Fibroblast of lung (primary cell): Measurements from ENCODE around the gene CCDC85C. TPM values are rescaled to one million over a fixed set of nuclear protein-coding genes. Genes with fewer than 3 reads are reported as not detected.

ENCODE experiments used
- DNase-seq, 2 donors: peaks; one replicate each; pipeline versions ENCODE4 v3.0.0 to v3.0.0-alpha.2; 2010; ENCODE audit warnings: low read depth in 2 of 2
- H2AFZ ChIP-seq: 2 replicates; pipeline ENCODE4 v1.5.1; 2012; ENCODE audit warnings: low read length, control low read depth, inconsistent platforms
- H3K27ac ChIP-seq: 2 replicates; pipeline ENCODE4 v1.5.1; 2011; ENCODE audit warnings: low read length, control low read depth; ENCODE audit not compliant: insufficient read depth
- H3K27me3 ChIP-seq: 2 replicates; pipeline ENCODE4 v1.5.1; 2011; ENCODE audit warnings: mild to moderate bottlenecking, low read length; ENCODE audit not compliant: control insufficient read depth, insufficient read depth
- H3K36me3 ChIP-seq: 2 replicates; pipeline ENCODE4 v1.5.1; 2011; ENCODE audit warnings: low read length; ENCODE audit not compliant: control insufficient read depth, insufficient read depth
- H3K4me1 ChIP-seq: 2 replicates; pipeline ENCODE4 v1.5.1; 2011; ENCODE audit warnings: low read length; ENCODE audit not compliant: control insufficient read depth, insufficient read depth; ENCODE audit errors: extremely low read depth
- H3K4me2 ChIP-seq: 2 replicates; pipeline ENCODE4 v1.5.1; 2011; ENCODE audit warnings: low read length, control low read depth; ENCODE audit not compliant: insufficient read depth; ENCODE audit errors: extremely low read depth
- H3K4me3 ChIP-seq, 4 experiments: fragments of 200-600 bp in 1 of 4; sonication (generic) in 1 of 4; replicated peaks in 1 of 4; 2 replicates each; pipeline ENCODE4 v1.5.1; 2011 to 2016; ENCODE audit warnings: low read length in 4 of 4, low read depth in 3 of 4, mild to moderate bottlenecking in 3 of 4, control low read depth in 2 of 4, inconsistent platforms in 1 of 4, mixed read lengths in 1 of 4; ENCODE audit not compliant: insufficient read depth in 1 of 4; ENCODE audit errors: control extremely low read depth in 1 of 4
- H3K79me2 ChIP-seq: 2 replicates; pipeline ENCODE4 v1.5.1; 2012; ENCODE audit warnings: mild to moderate bottlenecking, low read length, inconsistent platforms; ENCODE audit not compliant: control insufficient read depth, insufficient read depth
- H3K9ac ChIP-seq: 2 replicates; pipeline ENCODE4 v1.5.1; 2011; ENCODE audit warnings: mild to moderate bottlenecking, low read length, control low read depth; ENCODE audit not compliant: insufficient read depth
- H3K9me3 ChIP-seq: 2 replicates; pipeline ENCODE4 v1.5.1; 2012; ENCODE audit warnings: low read depth, low read length; ENCODE audit not compliant: control insufficient read depth, insufficient read depth
- H4K20me1 ChIP-seq: 2 replicates; pipeline ENCODE4 v1.5.1; 2011; ENCODE audit warnings: low read length; ENCODE audit not compliant: control insufficient read depth, insufficient read depth; ENCODE audit errors: extremely low read depth
- CTCF ChIP-seq, 2 donors: IDR thresholded peaks in 1 of 2; conservative IDR thresholded peaks in 1 of 2; 1 replicate in 1 of 2; 2 replicates in 1 of 2; pipeline ENCODE4 v1.5.1; 2011 to 2012; ENCODE audit warnings: low read length in 2 of 2, control low read depth in 1 of 2, inconsistent platforms in 1 of 2, low read depth in 1 of 2, mild to moderate bottlenecking in 1 of 2
- EZH2 ChIP-seq: IDR thresholded peaks from 2 replicates; pipeline ENCODE4 v1.5.1; 2012; ENCODE audit warnings: low read length, control low read depth, mild to moderate bottlenecking; ENCODE audit errors: missing control alignments
- polyA plus RNA-seq, 2 donors: library from polyadenylated mRNA; depleted of rRNA in 1 of 2; stranded (reverse) in 1 of 2; unstranded in 1 of 2; fragments of >200 nt; gene quantifications; 2 replicates each; pipeline ENCODE4 v1.2.1, GENCODE V29; 2011 to 2012; ENCODE audit warnings: missing spikeins in 1 of 2
- total RNA-seq: library from RNA; depleted of rRNA; stranded (reverse); fragments of >200 nt; gene quantifications from 2 replicates; pipeline ENCODE4 v1.2.1, GENCODE V29; 2014

CCDC85C gene
- total and polyA plus RNA-seq, 2 donors (not counting 1 experiment from before 2014, with no cell fraction given) = 4.6 to 9.6 TPM

GRCh38 chr14:99647411-99647810, 43.4 kb upstream of the CCDC85C start:
- no peaks in the 10 kb centered on the region for H3K36me3 ChIP-seq
- H3K79me2 ChIP-seq = no peaks in the 10 kb centered on the region
- H3K27me3 ChIP-seq = no peaks in the 10 kb centered on the region
- no peak overlapping the region for H3K27ac ChIP-seq
- H3K4me1 ChIP-seq = no peaks in the 10 kb centered on the region
- H3K4me2 ChIP-seq = no peak overlapping the region
- no peak overlapping the region for H3K4me3 ChIP-seq
- no peaks in the 10 kb centered on the region for H4K20me1 ChIP-seq
- DNase-seq = peak; percentile 15 to 79
- no peak overlapping the region for H3K9ac ChIP-seq
- TF ChIP-seq EZH2 = no peak
- no peak for TF ChIP-seq CTCF (conservative IDR thresholded peaks at IDR 0.05 in 1 of 2, IDR thresholded peaks at IDR 0.05 in 1 of 2; ENCODE audit: low read depth in 1 of 2, low read length in 2 of 2)
- H3K9me3 ChIP-seq = no peaks in the 10 kb centered on the region
- no peak overlapping the region for H2AFZ ChIP-seq

- Histone ChIP-seq H3K9me3 (no peaks in the 10 kb centered on the region), H3K4me3 (peak overlapping the region; percentile 11 to 45 (median 24)), H4K20me1 (no peaks in the 10 kb centered on the region), H3K36me3 (no peaks in the 10 kb centered on the region), H3K4me1 (no peaks in the 10 kb centered on the region), H3K79me2 (no peaks in the 10 kb centered on the region), H2AFZ (peak overlapping the region; percentile 75), H3K4me2 (peak overlapping the region; percentile 54), H3K9ac (peak overlapping the region; percentile 51), H3K27ac (no peak overlapping the region), H3K27me3 (no peaks in the 10 kb centered on the region)
- DNase-seq = no peak
- TF ChIP-seq CTCF (conservative IDR thresholded peaks at IDR 0.05 in 1 of 2, IDR thresholded peaks at IDR 0.05 in 1 of 2; ENCODE audit: low read depth in 1 of 2, low read length in 2 of 2) (no peak), EZH2 (no peak)
Measured at GRCh38 chr14:99645545-99646505, 41.8 kb upstream of the CCDC85C start.

- Histone ChIP-seq H3K9me3 (no peaks in the 10 kb centered on the region), H4K20me1 (no peaks in the 10 kb centered on the region), H3K4me1 (no peaks in the 10 kb centered on the region), H3K27ac (no peak within 1 kb of the TSS), H2AFZ (peak within 1 kb of the TSS; percentile 75), H3K27me3 (no peaks in the 10 kb centered on the region), H3K36me3 (no peaks in the 10 kb centered on the region), H3K9ac (peak within 1 kb of the TSS; percentile 51), H3K4me3 (peak within 1 kb of the TSS; percentile 11 to 45 (median 24)), H3K79me2 (no peaks in the 10 kb centered on the region), H3K4me2 (peak within 1 kb of the TSS; percentile 54)
- DNase-seq = peak; percentile 33 to 64
- no peak for TF ChIP-seq CTCF (conservative IDR thresholded peaks at IDR 0.05 in 1 of 2, IDR thresholded peaks at IDR 0.05 in 1 of 2; ENCODE audit: low read depth in 1 of 2, low read length in 2 of 2)
- TF ChIP-seq EZH2 = no peak
Measured at GRCh38 chr14:99644723-99645544, 40.9 kb upstream of the CCDC85C start, which contains the start of gene HHIPL1. Gene HHIPL1, plus strand, starts transcription at chr14:99645129. Its CDS starts 79 bp downstream, at chr14:99645208.
